NCI-H2196 (cell line): ENCODE data around the gene ZMAT3.
A peak's percentile ranks its signal among the peaks of the same experiment; 100 is the strongest.
"Not testable (repeated sequence)": the region's sequence is repeated elsewhere in the genome, so short reads cannot be mapped to it uniquely, and the experiment has no call there.

ENCODE experiments used
- DNase-seq: peaks from one replicate; lab custom pipeline; 2025; ENCODE audit not compliant: unreplicated experiment; lab: John Stamatoyannopoulos, UW

The ZMAT3 gene, protein sequence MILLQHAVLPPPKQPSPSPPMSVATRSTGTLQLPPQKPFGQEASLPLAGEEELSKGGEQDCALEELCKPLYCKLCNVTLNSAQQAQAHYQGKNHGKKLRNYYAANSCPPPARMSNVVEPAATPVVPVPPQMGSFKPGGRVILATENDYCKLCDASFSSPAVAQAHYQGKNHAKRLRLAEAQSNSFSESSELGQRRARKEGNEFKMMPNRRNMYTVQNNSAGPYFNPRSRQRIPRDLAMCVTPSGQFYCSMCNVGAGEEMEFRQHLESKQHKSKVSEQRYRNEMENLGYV

GRCh38 chr3:179071323-179072099, at the start of gene ZMAT3:
Gene ZMAT3, minus strand, starts transcription at chr3:179071809. Its CDS starts 4,057 bp downstream, at chr3:179067752.
- peak; percentile 89 for DNase-seq

- DNase-seq = no peak
These were observed 45.2 kb upstream of the ZMAT3 start for GRCh38 chr3:179116816-179117215.

DNA sequence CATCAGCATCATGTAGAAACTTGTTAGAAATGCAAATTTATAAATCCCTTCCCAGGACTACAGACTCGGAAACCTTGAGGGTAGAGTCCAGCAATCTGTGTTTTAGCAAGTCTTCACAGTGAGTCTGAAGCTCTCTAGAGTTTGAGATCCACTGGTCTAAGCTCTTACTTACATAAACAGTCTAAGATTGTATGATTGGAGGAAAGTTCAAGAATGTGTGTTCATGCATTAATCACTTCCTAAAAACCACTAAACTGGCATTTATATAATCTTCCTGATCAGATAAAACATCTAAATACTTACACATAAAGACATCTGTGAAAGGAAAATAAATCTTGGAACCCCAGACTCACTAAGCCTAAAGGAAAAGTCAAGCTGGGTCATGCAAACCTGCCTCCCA, 43.8 kb upstream of the ZMAT3 start:
- DNase-seq = not testable (repeated sequence)

DNA sequence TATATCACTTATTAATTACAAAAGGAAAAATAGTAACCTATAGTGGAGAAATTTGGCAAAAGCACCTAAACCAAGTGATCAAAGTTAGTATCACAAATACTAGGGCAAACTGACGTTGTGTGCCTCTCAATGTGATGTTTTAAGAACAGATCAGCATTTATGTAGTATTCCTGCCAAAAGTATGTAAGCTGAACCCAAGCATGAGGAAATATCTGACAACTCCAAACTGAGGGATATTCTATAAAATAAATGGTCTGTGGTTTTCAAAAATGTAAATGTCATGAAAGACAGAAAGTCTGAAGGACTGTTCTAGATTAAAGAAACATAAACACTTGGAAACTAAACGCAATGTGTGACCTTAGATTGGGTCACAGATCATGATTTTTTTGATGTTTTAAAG, 42.3 kb upstream of the ZMAT3 start:
- DNase-seq = no peak

DNA sequence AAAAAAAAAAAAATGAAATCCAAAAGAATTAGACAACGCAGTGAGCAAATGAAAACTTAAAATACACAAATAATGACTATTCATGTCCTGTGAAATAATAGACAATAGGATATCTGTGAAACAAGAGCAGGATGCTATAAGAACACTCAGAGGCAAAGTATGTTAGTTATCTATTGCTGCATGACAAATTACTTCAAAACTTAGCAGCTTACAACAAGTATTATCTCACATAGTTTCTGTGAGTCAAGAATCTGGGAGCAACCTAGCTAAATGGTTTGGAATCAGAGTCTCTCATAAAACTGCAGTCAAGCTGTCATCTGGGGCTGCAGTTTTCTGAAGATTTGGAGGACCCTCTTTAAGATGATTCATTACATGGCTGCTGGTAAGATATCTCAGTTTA, 36.5 kb upstream of the ZMAT3 start:
- DNase-seq = no peak

GRCh38 chr3:179107617-179108016, 36.0 kb upstream of the ZMAT3 start:
- no peak for DNase-seq

- no peak for DNase-seq
These were observed 34.3 kb upstream of the ZMAT3 start for GRCh38 chr3:179105881-179106280.

GRCh38 chr3:179100652-179101051, 29.0 kb upstream of the ZMAT3 start:
- DNase-seq = peak; percentile 44

- DNase-seq = no peak
These were observed 26.9 kb upstream of the ZMAT3 start for GRCh38 chr3:179098388-179099077.

GRCh38 chr3:179093807-179094206, 22.2 kb upstream of the ZMAT3 start:
- no peak for DNase-seq

GRCh38 chr3:179091113-179091512, 19.5 kb upstream of the ZMAT3 start:
- no peak for DNase-seq

- no peak for DNase-seq
These were observed 16.7 kb upstream of the ZMAT3 start for GRCh38 chr3:179088306-179088705.

DNA sequence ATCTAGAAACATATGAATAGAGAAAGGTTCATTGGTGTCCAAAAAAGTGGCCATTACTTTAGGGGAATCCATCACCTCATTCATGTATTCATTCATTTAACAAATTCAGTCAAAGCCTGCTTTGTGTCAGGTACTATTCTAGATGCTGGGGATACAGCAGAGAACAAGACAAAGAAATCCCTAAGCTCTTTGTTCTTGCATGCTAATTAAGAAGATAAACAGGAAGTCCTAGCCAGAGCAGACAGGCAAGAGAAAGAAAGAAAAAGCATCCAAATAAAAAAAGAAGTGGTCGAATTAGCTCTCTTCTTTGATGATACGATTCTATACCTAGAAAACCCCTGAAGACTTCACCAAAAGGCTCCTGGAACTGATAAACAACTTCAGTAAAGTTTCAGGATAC, 12.4 kb upstream of the ZMAT3 start:
- DNase-seq = no peak

GRCh38 chr3:179082416-179082815, 10.8 kb upstream of the ZMAT3 start:
- no peak for DNase-seq

GRCh38 chr3:179081885-179082284, 10.3 kb upstream of the ZMAT3 start:
- no peak for DNase-seq

DNA sequence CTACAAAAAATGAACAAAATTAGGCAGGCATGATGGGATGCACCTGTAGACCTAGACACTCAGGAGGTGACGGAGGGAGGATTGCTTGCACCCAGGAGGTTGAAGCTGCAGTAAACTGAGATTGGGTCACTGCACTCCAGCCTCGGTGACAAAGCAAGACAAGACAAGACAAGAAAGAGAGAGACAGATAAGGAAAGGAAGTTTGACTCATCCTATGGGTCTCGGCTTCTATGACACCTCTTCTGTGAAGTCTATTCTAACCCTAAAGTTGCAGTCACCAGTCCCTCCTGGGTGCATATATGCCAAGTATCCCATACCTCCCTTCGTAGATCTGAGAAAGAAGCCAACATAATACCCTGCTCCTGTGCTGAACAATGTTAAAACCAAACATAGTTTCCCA, 7.9 kb upstream of the ZMAT3 start:
- DNase-seq = no peak

DNA sequence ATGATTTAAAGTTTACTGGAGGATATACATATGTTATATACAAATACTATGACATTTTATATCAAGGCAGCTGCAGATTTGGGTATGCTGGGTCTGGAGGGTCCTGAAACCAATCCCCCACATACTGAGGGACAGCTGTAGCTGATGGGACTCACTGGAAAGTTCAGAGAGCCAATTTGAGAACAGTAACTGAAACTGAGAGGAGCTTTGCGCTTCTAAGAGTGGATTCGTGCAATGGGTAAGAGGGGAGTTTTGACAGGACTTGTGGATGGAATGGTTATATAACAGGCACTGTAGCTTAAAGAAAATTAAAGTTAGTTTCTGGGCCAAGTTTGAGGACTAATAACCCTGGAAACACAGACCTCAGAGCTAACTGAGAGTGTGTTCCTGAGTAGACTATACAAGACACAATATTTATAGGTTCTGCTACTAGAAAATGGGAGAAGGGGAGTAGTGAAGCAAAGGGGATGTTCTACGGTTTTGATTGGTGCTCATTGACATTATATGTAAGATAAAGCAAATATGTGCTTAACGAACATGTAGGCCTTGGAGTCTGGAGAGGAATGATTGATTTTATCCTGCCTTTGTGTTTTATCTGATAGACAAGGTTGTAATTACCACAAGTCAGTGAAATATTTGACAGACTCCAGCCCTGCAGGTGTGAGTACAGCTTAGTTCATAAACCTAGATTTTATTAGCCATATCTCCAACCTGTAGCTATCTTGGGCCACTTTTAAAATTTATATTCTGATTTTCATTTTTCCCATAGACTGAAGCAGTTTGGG, 4.8 kb upstream of the ZMAT3 start:
- no peak for DNase-seq

DNA sequence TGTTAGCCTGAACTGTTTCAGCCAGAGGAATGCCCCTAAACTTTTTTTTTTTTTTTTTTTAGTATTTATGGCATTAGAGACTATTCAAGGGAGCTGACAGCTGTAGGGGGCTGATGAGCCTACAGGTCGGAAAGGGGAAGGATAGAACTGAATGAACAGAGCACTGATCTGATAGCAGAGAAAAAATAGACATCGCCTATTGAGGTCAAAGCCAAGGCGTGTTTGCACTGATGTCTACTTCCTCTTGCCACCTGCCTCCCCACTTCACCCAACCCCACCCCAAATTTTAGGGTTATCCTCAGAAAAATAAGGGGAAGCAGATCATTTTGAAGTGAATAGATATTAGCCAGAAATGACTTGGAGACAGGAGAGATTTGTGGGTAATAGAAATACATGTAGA, 3.0 kb upstream of the ZMAT3 start:
- DNase-seq = no peak

- no peak for DNase-seq
These were observed 2.2 kb upstream of the ZMAT3 start for GRCh38 chr3:179073816-179074215.

- no peak for DNase-seq
These were observed 460 bp upstream of the ZMAT3 start for GRCh38 chr3:179072100-179072438.

DNA sequence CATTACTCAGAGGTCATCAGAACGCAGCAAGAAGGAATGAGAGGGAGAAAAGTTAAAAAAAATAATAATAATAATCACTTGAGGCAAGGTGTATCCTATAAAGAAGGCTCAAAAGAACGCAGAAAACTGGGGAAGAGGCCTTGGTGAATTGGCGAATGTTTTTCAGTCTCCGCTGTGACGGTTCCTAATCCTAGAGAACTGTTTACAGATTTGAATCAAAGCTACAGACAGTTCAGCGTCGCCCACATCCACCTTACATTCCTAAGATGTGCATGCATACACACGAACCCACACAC, 634 bp downstream of the ZMAT3 start:
- DNase-seq = no peak
